GM12864 (cell line): ENCODE data around the gene TGIF2.

Experiments
- DNase-seq: peaks from one replicate; pipeline ENCODE4 v3.0.0-alpha.2; 2011; ENCODE audit warnings: low read depth
- H3K4me3 ChIP-seq: 2 replicates; pipeline ENCODE4 v1.5.1; 2011; ENCODE audit warnings: mild to moderate bottlenecking, low read depth, low read length, control low read depth
- TF ChIP-seq, protein P1 (sequence below): IDR thresholded peaks from 2 replicates; pipeline ENCODE4 v1.5.1; 2011; ENCODE audit warnings: low read depth, mild to moderate bottlenecking, moderate library complexity, low read length, control low read depth, inconsistent platforms; ENCODE audit errors: missing control alignments

TGIF2 gene

DNA sequence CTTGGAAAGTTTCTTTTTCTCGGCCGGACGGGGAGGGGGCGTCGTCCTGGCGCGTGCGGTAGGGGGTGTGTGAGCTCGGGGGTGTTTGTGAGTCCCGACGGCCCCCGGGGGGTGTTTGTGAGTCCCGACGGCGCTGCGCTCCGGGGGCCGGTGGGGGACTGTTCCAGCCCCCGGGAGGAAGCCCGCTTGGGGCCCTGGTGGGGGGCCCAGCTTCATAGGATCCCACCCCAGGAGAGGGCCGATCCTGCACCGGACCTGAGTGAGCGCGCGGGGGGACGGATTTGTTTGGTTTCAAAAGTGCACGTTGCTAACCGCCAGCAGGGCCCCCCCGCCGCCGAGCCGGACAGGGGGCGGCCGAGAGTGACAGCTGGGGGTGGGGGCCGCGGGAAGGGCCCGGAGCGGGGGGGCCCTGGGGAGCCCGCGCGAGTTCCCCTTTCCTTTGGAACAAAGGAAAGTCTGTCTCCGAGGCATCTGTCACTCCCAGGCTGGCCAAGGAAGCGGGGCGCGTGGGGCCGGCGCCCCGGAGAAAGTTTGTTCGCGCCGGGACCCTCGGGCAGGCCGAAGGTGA is 485 bp downstream of the TGIF2 start:
- H3K4me3 ChIP-seq = peak overlapping the region; percentile 92
- TF ChIP-seq, protein P1, sequence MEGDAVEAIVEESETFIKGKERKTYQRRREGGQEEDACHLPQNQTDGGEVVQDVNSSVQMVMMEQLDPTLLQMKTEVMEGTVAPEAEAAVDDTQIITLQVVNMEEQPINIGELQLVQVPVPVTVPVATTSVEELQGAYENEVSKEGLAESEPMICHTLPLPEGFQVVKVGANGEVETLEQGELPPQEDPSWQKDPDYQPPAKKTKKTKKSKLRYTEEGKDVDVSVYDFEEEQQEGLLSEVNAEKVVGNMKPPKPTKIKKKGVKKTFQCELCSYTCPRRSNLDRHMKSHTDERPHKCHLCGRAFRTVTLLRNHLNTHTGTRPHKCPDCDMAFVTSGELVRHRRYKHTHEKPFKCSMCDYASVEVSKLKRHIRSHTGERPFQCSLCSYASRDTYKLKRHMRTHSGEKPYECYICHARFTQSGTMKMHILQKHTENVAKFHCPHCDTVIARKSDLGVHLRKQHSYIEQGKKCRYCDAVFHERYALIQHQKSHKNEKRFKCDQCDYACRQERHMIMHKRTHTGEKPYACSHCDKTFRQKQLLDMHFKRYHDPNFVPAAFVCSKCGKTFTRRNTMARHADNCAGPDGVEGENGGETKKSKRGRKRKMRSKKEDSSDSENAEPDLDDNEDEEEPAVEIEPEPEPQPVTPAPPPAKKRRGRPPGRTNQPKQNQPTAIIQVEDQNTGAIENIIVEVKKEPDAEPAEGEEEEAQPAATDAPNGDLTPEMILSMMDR = no peak
- no peak for DNase-seq

DNA sequence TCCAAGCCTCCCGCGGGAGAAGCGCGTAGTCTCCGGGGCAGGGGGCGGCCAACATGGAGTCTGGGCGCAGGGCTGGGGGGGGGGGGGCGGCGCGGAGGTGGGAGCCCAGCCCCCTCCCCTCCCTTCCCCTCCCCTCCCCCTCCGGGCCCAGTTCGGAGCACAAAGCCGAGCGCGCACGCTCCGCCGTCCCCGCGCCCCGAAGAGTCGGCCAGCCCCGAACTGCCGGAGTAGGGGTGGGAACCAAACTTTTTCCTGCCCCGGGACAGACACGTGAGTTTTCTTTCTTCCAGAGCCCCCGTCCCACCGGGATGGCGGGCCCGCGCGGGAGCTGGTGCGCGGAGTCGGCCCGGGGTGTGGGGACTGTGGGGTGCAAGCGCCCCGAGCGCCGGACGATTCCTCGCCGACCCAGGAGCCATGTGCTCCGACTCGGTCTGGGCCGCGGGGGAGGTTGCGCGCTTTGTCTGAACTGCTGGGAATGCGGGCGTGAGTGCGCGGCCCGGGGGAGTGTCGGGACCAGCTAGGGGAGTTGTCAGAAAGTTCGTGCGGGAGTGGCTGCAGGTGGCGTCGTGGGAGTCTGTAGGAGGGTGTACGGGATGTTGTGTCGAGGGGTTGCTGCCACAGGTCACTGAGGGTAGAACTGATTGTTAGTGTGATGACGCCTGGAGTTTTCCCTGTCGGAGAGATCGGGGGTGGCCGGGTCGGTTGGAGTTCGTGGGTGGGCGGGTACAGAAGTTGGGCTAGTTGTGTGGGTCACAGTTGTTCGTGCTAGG is 1.2 kb downstream of the TGIF2 start:
- H3K4me3 ChIP-seq = peak overlapping the region; percentile 92
- no peak for DNase-seq
- TF ChIP-seq, protein P1 = no peak

DNA sequence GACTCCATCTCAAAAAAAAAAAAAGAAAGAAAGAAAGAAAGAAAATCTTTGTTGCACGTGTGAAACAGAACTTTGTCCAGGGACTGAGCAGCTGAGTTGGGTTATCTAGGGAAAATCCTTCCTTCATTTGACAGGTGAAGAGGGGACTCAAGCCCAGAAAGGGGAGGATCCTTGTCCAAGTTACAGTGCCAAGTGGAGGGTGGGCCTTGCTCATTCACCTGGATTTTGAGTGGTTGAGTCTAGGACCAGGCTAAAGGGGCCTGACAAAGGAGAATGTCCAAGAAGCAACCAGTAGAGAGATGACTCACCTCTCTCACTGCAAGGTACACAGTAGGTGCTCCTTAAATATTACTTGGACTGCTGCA is 2.7 kb downstream of the TGIF2 start:
- DNase-seq = no peak
- TF ChIP-seq, protein P1 = no peak
- no peak overlapping the region for H3K4me3 ChIP-seq

DNA sequence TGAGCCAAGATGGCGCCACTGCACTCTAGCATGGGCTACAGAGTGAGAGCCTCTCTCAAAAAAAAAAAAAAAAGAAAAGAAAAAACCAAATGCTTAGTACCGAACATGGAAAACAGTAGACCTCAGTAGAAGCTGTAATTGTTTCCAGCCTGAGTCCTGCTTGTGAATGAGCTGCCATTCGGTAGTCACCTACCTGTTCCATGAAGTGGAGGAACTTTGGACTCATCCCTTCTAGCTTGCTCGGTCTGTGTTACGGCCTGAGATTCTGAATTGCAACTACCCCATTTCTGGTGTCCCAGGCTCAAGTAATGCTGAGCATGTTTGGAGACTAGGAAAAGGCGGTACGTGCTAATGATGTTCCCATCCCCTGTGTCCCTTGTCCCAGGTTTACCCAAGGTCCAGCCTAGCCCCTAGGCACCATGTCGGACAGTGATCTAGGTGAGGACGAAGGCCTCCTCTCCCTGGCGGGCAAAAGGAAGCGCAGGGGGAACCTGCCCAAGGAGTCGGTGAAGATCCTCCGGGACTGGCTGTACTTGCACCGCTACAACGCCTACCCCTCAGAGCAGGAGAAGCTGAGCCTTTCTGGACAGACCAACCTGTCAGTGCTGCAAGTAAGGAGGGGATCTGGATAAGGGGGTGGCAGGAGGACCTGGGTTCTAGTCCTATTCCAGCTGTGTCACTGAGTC is 5.1 kb downstream of the TGIF2 start:
- H3K4me3 ChIP-seq = no peak overlapping the region
- TF ChIP-seq, protein P1 = no peak
- DNase-seq = no peak

DNA sequence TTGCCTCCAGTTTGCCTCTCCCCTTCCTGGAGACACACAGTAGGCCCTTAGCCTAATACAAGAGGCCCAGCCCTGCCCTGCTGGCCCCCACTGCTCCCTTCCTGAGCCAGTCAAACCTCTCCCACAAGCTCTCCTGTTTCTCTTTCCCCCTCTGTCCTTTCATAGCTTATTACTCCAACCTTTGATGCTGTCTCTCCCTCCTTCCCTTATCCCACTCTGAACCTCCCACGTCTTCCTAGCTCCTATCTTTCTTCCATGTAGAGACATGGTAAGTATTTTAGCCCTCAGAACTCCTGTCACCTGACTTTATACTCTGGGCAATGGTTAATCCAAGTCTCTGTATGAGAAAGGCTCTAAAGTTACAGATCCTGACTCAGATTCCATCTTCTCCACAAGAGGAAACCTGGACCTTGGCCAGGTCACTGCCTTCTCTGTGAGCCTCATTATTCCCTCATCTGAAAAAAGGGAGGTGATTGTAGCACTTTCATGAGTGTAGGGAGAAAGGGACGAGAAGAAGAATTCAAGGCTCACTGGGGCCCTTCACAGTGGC is 6.7 kb downstream of the TGIF2 start:
- TF ChIP-seq, protein P1 = no peak
- no peak for DNase-seq

DNA sequence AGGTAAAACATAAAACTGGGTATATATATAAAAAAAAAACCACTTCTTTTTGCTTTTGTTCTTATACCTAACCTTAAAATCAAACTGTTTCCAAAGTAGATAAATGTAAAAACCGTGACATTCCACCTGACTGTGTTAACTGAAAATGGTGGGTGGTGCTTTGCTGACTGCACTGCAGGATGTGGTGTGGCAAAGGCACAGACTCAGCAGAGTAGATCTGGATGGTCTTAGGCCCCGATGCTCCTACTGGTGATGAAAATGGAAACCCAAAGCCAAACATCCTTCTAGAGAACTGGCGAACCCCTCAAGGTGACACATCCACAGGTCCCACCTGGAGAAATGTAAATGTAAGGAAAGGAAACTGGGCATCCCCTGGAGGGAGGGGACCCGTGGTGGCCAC is 8.9 kb downstream of the TGIF2 start:
- no peak for DNase-seq
- no peak overlapping the region for H3K4me3 ChIP-seq
- TF ChIP-seq, protein P1 = no peak

More for the DNA sequence above, 6.7 kb downstream of the TGIF2 start:
- H3K4me3 ChIP-seq = no peak overlapping the region
